Esophagus muscularis mucosa (tissue), 4 donors: Measurements from ENCODE around the gene DPH2.

Experiments
- EP300 ChIP-seq: sonication (generic); formaldehyde crosslinking; IDR thresholded peaks from one replicate; pipeline ENCODE4 v1.6.1; 2017; ENCODE audit warnings: antibody characterized with exemption
- POLR2A ChIP-seq: fragments of 450-650 bp; IDR thresholded peaks from one replicate; pipeline ENCODE4 v1.6.1; 2017; ENCODE audit warnings: antibody characterized with exemption, moderate library complexity, mild to moderate bottlenecking, low read depth
- POLR2AphosphoS5 ChIP-seq, 2 donors: sonication (generic); formaldehyde crosslinking; IDR thresholded peaks; one replicate each; pipeline ENCODE4 v1.6.1; 2017; ENCODE audit warnings: antibody characterized with exemption in 2 of 2
- TF ChIP-seq, protein P1 (sequence below), 3 experiments: fragments of 200-600 bp in 2 of 3; fragments of 450-650 bp in 1 of 3; sonication (generic) in 2 of 3; IDR thresholded peaks; one replicate each; pipeline ENCODE4 v1.5.1; 2017 to 2019; ENCODE audit warnings: antibody characterized with exemption in 3 of 3, mild to moderate bottlenecking in 2 of 3, moderate library complexity in 1 of 3

- TF ChIP-seq, protein P1, sequence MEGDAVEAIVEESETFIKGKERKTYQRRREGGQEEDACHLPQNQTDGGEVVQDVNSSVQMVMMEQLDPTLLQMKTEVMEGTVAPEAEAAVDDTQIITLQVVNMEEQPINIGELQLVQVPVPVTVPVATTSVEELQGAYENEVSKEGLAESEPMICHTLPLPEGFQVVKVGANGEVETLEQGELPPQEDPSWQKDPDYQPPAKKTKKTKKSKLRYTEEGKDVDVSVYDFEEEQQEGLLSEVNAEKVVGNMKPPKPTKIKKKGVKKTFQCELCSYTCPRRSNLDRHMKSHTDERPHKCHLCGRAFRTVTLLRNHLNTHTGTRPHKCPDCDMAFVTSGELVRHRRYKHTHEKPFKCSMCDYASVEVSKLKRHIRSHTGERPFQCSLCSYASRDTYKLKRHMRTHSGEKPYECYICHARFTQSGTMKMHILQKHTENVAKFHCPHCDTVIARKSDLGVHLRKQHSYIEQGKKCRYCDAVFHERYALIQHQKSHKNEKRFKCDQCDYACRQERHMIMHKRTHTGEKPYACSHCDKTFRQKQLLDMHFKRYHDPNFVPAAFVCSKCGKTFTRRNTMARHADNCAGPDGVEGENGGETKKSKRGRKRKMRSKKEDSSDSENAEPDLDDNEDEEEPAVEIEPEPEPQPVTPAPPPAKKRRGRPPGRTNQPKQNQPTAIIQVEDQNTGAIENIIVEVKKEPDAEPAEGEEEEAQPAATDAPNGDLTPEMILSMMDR (IDR thresholded peaks at IDR 0.05): no peak
- no peak for TF ChIP-seq POLR2AphosphoS5 (IDR thresholded peaks at IDR 0.05)
- TF ChIP-seq POLR2A: no peak
- TF ChIP-seq EP300: no peak
Measured at GRCh38 chr1:43982241-43982640, 12.4 kb downstream of the DPH2 start.
